ENCODE measurements around the gene COPA.

DNA sequence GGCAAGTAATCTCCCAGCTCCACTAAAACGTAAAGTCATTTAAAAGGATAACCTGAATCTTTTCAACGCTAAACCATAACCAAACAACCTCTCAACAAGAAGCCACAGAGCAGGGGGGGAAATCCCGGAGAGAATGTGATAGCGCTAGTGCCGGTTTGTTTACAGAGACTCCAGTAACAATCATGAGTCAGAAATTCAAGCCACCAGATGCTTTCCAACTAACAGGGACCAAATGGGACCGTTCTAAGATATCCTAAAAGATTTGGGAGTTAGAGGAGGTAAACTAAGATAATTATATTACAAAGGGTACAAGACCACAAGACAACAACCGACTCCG lies 81.5 kb downstream of the COPA start:
- TF ChIP-seq, protein P1, sequence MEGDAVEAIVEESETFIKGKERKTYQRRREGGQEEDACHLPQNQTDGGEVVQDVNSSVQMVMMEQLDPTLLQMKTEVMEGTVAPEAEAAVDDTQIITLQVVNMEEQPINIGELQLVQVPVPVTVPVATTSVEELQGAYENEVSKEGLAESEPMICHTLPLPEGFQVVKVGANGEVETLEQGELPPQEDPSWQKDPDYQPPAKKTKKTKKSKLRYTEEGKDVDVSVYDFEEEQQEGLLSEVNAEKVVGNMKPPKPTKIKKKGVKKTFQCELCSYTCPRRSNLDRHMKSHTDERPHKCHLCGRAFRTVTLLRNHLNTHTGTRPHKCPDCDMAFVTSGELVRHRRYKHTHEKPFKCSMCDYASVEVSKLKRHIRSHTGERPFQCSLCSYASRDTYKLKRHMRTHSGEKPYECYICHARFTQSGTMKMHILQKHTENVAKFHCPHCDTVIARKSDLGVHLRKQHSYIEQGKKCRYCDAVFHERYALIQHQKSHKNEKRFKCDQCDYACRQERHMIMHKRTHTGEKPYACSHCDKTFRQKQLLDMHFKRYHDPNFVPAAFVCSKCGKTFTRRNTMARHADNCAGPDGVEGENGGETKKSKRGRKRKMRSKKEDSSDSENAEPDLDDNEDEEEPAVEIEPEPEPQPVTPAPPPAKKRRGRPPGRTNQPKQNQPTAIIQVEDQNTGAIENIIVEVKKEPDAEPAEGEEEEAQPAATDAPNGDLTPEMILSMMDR (IDR thresholded peaks at IDR 0.05): no peak
- peak in 1 of 2 donors; percentile 36 for TF ChIP-seq POLR2A (IDR thresholded peaks at IDR 0.05)
